GM21360 (cell line): ENCODE data around the gene IL1RAPL1.

ENCODE experiments used
- ATAC-seq: cut with Tn5 transposase; IDR thresholded peaks from one replicate; pipeline ENCODE4 v1.9.1; 2021; ENCODE audit warnings: mild to moderate bottlenecking, moderate library complexity; ENCODE audit not compliant: unreplicated experiment

The IL1RAPL1 gene

GRCh38 chrX:28586981-28587551 is at the start of gene IL1RAPL1:
Gene IL1RAPL1 (plus strand): TSS chrX:28587446.
- ATAC-seq, result no peak

- no peak for ATAC-seq
Measured at GRCh38 chrX:28542791-28543190, 44.5 kb upstream of the IL1RAPL1 start.

GRCh38 chrX:28549838-28550237 is 37.4 kb upstream of the IL1RAPL1 start:
- no peak for ATAC-seq

- ATAC-seq, result no peak
Measured at GRCh38 chrX:28550331-28550872, 36.8 kb upstream of the IL1RAPL1 start.

- ATAC-seq, result no peak
Measured at GRCh38 chrX:28552322-28552721, 34.9 kb upstream of the IL1RAPL1 start.

- ATAC-seq, result no peak
Measured at GRCh38 chrX:28552882-28553829, 34.1 kb upstream of the IL1RAPL1 start.

- no peak for ATAC-seq
Measured at GRCh38 chrX:28576117-28576516, 11.1 kb upstream of the IL1RAPL1 start.

GRCh38 chrX:28581522-28581921 is 5.7 kb upstream of the IL1RAPL1 start:
- no peak for ATAC-seq

- ATAC-seq, result no peak
Measured at GRCh38 chrX:28582511-28582910, 4.7 kb upstream of the IL1RAPL1 start.

GRCh38 chrX:28584025-28584424 is 3.2 kb upstream of the IL1RAPL1 start:
- ATAC-seq, result no peak

- ATAC-seq, result no peak
Measured at GRCh38 chrX:28585767-28586166, 1.5 kb upstream of the IL1RAPL1 start.

- no peak for ATAC-seq
Measured at GRCh38 chrX:28586286-28586685, 960 bp upstream of the IL1RAPL1 start.

- no peak for ATAC-seq
Measured at GRCh38 chrX:28589046-28589445, 1.8 kb downstream of the IL1RAPL1 start.

- no peak for ATAC-seq
Measured at GRCh38 chrX:28590396-28590795, 3.1 kb downstream of the IL1RAPL1 start.

- no peak for ATAC-seq
Measured at GRCh38 chrX:28591542-28591941, 4.3 kb downstream of the IL1RAPL1 start.

GRCh38 chrX:28595346-28595745 is 8.1 kb downstream of the IL1RAPL1 start:
- ATAC-seq, result no peak

- no peak for ATAC-seq
Measured at GRCh38 chrX:28599957-28600356, 12.7 kb downstream of the IL1RAPL1 start.

GRCh38 chrX:28609003-28609402 is 21.8 kb downstream of the IL1RAPL1 start:
- ATAC-seq, result no peak

GRCh38 chrX:28609917-28610613 is 22.8 kb downstream of the IL1RAPL1 start:
- ATAC-seq, result no peak

GRCh38 chrX:28610746-28611145 is 23.5 kb downstream of the IL1RAPL1 start:
- no peak for ATAC-seq

GRCh38 chrX:28613558-28613957 is 26.3 kb downstream of the IL1RAPL1 start:
- no peak for ATAC-seq
